LHCN-M2 (cell line): Measurements from ENCODE around the gene ITPRID1. TPM values are rescaled to one million over a fixed set of nuclear protein-coding genes. Genes with fewer than 3 reads are reported as not detected.
"Not testable (repeated sequence)": the region's sequence is repeated elsewhere in the genome, so short reads cannot be mapped to it uniquely, and the experiment has no call there.

Experiments used
- DNase-seq: peaks from one replicate; pipeline ENCODE4 v3.0.0-alpha.2; 2012; ENCODE audit warnings: low read depth
- polyA plus RNA-seq: library from polyadenylated mRNA; unstranded; fragments of >200 nt; gene quantifications from one replicate; pipeline ENCODE4 v1.2.1, GENCODE V29; 2012; ENCODE audit warnings: missing spikeins
- total RNA-seq: library from RNA; depleted of rRNA; stranded (reverse); fragments of >200 nt; gene quantifications from 2 replicates; pipeline ENCODE4 v1.2.3, GENCODE V29; 2014; rRNA removed

Gene ITPRID1
- not detected in 2 replicates for total RNA-seq
- polyA plus RNA-seq = not detected

GRCh38 chr7:31513790-31514189 lies at the start of gene ITPRID1:
Gene ITPRID1 (plus strand): TSS chr7:31514090. CDS start chr7:31553025, 38,935 bp downstream.
- DNase-seq = no peak

DNA sequence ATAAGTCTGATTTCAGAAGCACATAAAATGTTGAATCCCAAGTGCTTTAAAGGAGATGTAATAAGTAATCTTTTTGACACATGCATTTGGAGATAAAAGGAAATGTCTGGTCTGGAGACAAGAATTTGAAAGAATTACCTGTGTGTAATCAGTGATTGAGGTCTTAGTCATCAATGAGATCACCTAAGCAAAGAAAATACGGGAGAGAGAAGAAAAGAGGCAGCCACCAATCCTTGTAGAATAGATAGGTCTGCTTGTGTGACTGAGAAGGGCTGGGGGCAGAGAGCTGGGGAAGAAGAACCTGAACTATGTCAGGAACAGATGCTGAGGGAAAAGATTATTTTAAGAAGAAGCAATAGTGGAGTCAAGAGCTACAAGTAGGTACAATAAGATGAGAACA lies 49.3 kb upstream of the ITPRID1 start:
- no peak for DNase-seq

- DNase-seq = no peak
Observed at GRCh38 chr7:31465285-31465684, 48.6 kb upstream of the ITPRID1 start.

DNA sequence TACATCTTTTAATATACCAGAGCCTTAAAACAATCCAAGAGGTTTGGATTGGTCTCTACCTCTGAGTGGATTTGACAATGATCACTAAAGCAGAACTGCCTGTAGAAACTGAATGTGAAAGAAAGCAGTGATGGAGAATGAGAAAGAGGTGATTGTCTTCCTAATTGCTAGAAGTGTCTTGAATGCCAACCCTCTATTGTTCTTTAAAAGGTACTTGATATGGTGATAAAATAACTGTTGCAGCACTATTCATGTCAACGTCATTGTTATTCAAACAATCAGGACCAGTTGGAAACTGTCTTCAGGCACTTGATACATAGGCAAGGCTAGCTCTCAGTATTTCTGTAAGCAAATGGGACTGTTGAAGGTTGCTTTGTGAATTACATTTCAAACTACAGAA lies 47.9 kb upstream of the ITPRID1 start:
- DNase-seq = no peak

DNA sequence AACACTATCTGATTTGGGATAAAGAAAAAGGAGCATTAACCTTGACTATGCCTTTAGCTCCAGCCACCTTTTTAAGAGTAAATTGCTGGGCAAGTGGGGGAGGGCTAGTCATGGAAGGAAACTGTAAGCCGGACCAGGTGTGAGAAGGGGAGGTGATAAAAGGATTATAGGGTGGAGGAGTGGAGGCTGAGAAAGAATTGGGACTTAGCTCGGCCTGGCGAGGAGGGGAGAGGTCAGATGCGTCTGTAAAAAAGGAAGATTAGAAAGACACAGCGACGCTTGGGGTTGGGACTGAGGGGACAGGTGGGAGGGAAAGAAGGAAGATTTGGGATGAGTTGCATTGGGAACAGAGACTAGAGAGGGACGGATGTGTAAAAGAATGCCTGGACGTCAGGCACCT lies 43.0 kb upstream of the ITPRID1 start:
- DNase-seq = not testable (repeated sequence)

- DNase-seq = no peak
Observed at GRCh38 chr7:31475368-31475767, 38.5 kb upstream of the ITPRID1 start.

GRCh38 chr7:31476073-31476745 lies 37.7 kb upstream of the ITPRID1 start:
- DNase-seq = no peak

DNA sequence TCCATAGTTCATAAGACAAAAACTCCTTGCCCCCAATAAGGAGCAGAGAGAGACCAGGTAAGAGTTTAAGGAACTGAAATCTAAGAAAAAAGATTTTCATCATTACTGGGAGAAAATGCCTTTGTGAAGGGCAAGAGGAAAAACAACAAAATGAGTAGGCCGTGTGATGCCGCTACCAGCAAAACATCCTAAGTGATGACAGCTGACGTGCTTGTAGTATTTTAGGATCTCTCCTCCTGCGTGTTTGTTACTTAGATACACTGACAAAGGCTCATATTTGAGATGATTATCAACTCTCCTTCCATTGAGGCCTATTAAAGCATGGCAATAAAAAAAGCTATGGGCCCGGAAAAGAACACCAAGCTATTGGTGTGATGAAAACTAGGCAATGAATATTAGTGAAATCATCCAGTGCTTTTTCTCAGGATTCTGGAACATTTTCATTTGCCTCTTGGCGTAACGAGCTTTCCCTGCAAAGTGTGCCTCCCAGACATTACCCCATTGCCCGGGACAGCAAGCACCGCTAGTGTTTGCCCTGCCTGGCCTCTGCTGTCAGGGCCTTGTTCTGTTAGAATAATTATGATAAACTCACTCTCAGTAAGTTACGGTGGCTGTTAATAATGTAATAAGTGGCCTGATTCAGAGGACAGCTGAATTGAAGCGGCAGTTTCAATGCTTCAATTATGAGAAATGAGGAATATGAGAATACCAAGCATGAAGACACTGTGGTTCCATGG lies 36.8 kb upstream of the ITPRID1 start:
- no peak for DNase-seq

GRCh38 chr7:31478018-31478417 lies 35.9 kb upstream of the ITPRID1 start:
- DNase-seq = no peak

GRCh38 chr7:31478721-31479120 lies 35.2 kb upstream of the ITPRID1 start:
- DNase-seq = no peak

DNA sequence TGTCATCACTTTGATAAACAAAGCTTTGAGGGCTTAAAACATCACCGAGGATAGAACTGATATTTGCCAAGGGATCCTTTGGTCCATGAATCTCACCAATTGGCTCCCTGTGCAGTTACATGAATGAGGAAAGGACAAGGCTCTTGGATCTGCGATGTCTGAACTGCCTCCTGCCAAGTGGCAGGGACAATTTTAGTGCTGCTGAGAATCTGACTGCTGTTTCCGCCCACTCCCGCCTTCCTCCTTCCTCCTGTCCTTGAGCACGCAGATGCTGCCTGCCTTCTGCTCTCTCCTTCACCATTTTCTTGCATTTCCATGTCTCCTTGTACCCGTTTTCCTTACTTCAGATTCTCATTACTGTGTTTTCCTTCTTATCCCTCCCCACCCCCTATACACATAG lies 26.8 kb upstream of the ITPRID1 start:
- DNase-seq = no peak

- no peak for DNase-seq
Observed at GRCh38 chr7:31487476-31487875, 26.4 kb upstream of the ITPRID1 start.

- DNase-seq = no peak
Observed at GRCh38 chr7:31488562-31489203, 25.2 kb upstream of the ITPRID1 start.

DNA sequence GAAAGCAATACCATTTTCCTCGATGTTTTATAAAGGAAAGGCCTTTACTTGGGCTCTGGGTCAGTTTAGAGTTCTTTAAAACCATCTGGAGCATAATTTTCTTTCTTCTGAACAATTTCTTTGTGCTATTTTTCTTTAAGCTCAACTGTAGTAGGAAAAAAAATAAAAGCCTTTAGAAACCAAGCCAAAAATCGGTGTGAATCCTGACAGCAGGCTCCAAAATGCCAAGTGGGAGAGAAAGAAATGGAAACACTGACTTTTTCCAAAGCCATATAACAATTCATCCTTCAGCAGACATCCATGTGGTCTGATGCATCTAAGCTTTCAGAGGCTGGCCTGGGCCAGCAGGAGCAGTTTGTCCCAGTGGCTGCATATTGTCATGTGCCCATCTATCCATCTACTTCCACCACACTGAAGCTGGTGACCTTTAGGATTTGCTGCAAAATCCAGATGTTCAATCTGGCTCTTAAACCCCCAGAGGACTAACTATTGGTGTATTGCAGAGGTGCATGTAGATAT lies 23.0 kb upstream of the ITPRID1 start:
- no peak for DNase-seq

- no peak for DNase-seq
Observed at GRCh38 chr7:31492086-31492485, 21.8 kb upstream of the ITPRID1 start.

DNA sequence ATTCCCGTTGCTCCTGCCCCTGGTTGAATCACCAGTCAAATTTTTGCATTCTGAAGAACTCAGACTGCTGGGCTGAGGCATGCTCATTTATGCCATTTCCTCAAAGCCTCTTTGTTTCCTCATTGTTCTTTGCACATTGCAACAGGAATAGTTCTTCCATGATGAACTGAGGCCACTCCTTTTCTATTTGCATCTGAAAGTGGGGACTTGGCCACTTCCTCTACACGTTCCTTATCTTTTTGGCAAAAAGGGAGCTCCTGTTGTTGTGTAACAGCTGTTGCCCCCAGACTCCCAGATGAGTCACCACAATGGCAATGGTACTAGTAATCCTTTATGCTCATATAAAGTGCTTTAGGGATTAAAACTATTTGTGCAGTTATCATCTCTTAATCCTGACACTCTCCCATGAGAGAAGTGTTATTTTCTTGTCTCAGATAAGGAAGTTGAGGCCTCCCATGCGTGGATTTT lies 20.1 kb upstream of the ITPRID1 start:
- DNase-seq = no peak

GRCh38 chr7:31494421-31494820 lies 19.5 kb upstream of the ITPRID1 start:
- DNase-seq = no peak

- no peak for DNase-seq
Observed at GRCh38 chr7:31495653-31496052, 18.2 kb upstream of the ITPRID1 start.

DNA sequence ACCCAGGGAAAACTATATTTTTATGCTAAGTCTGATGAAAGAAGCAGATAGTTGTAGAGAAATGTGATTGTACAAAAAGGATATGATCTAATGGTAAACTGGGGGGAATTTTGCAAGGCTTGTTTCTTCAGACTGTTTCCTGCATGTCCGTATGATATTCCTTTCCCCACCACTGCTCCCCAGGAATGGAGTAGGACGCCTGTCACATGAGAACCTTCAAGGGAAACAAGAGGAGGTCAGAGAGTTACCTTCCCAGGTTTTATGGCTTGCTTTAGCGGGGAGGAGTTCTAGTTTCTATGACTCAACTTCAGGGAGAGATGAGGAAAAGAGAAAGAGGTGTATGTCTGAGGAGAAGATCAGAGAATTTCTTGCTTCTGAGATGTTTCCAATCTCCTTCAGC lies 16.4 kb upstream of the ITPRID1 start:
- DNase-seq = no peak

DNA sequence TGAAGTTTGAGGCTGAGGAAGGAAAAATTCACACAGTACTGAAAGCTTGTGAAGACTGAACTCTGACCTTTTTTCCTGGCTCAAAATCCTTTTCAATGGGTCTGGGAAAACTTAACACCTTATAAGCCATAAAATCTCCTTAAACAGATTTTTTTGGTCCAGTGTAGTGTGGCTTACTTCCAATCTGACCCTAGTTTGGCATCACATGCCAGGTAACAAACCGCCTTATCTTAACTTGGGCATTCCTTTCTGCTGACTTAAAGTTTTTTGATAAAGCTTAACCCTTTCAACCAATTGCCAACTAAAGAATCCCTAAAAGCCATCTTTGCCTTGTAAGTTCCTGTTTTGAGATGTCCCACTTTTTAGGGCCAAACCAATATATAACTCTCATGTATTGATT lies 13.2 kb upstream of the ITPRID1 start:
- no peak for DNase-seq

GRCh38 chr7:31508823-31509222 lies 5.1 kb upstream of the ITPRID1 start:
- DNase-seq = no peak

GRCh38 chr7:31512166-31512565 lies 1.7 kb upstream of the ITPRID1 start:
- no peak for DNase-seq
